HG03575 (cell line): ENCODE data around the gene MCFD2.
"Not testable (repeated sequence)": the region's sequence is repeated elsewhere in the genome, so short reads cannot be mapped to it uniquely, and the experiment has no call there.

Experiments
- ATAC-seq: cut with Tn5 transposase; IDR thresholded peaks from one replicate; pipeline ENCODE4 v1.9.1; 2021; ENCODE audit not compliant: unreplicated experiment, insufficient number of reproducible peaks, low FRiP score; ENCODE audit errors: extremely low read depth

The MCFD2 gene

DNA sequence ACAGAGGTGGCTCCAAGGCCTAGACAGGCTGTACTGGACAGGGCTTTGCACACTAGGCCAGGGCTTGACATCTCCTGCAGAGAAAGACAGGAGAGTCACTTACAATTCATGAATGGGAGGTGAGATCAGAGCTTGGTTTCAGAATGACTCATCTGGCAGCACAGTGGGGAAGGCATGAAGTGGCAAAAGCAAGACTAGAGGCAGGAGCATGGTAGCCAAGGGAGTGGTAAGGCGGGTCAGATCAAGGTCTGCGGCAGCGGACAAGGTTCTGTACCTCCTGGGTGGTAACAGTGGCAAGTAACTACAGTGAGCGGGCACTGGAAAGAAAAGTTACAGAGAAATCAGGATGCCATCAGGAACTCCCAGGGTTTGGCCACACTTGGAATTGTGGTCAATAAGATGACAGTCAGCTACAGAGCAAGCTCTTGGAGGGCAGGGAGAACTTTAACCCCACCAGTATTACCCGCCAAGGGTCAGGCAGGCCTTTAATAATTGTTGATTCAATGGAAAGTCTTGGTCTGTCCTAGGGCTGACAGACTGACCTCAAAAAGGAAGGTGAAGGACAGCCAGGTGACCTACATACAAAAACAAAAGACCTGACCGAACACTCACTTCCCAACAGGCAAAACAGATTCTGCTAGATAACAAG is 5.7 kb downstream of the MCFD2 start:
- ATAC-seq, result peak; percentile 87

DNA sequence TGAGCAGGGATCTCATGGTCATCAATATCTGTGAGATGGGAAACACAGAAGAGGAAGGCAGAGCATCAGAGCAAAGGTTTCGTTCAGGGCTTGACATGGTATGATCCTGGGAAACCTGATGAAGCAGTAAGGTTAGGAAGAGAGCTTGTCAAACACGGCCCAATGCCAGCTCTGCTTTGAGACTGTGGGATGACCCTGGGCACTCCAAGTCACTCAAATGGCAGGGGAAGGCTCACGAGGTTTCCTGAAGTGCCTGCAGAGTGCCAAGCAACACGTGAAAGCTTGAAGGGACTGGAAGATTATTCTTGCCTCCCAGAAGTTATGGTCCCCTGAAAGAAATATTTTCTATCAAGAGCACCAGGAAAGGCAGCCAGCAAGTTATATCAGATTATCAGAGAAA is 6.5 kb downstream of the MCFD2 start:
- ATAC-seq, result no peak

DNA sequence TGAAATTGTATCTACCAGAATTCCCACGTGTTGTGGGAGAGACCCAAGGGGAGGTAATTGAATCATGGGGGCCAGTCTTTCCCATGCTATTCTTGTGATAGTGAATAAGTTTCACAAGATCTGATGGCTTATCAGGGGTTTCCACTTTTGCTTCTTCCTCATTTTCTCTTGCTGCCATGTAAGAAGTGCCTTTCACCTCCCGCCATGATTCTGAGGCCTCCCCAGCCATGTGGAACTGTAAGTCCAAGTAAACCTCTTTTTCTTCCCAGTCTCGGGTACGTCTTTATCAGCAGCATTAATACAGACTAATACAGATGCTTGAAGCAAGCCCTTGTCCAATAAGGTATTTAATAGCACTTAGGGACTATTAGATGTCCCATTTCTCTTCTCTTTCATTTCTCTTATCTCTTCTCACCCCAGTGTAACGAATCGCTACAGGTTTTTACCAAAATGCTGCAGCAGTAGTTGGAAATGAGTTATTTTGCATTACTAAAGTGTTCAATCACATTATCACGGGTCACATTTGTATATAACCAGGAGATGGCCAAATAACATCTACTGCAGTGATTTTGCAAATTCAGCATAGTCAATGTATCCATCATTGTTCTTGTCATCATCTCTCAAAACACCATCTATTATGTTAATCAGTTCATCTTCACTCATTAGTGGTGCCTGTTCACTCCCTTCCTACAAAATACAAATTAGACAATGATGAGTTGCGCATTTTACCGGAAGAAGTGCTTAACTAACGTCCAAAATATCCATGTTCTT is 10.5 kb downstream of the MCFD2 start:
- ATAC-seq, result not testable (repeated sequence)

DNA sequence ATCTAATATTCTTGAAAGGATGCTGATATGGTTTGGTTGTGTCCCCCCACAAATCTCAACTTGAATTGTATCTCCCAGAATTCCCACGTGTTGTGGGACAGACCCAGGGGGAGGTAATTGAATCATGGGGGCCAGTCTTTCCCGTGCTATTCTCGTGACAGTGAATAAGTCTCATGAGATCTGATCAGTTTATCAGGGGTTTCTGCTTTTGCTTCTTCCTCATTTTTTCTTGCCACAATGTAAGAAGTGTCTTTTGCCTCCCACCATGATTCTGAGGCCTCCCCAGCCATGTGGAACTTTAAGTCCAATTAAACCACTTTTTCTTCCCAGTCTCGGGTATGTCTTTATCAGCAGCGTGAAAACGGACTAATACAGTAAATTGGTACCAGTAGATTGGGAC is 12.6 kb downstream of the MCFD2 start:
- ATAC-seq, result not testable (repeated sequence)

DNA sequence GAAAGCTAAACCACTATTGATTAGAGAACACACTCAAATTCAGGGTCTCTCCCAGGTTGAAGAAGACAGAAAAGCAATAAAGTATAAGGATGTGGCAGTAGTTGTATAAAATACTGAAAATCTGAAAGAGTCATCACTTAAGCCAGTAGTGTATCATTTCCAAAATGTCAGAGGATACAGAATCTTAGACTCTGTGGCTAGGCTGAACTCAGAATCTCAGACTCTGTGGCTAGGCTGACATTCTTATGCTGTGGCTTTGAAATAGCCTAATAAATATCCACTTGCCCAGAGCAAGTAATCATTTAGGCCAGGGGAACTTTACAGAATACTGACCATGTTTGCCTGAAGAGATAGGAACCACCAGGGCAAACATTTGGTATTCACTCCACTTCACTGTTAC is 13.1 kb downstream of the MCFD2 start:
- no peak for ATAC-seq

DNA sequence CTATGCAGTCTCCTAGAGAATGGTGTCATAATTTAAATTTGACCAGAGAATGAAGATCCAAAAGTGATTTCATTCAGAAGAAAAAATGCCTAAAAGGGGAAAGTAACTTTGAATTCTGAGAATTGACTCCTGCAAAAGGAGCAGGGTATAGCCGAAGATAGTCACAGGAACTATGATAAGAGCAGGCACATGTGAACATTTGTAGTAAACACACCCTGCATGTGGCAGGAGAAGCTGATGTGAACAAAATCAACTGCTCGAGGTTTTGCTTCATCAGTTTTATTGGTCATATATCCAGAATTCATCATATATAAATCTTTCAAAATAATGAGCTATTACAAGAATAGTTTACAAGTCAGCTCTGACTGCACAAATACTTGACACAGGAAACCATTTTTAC is 14.0 kb downstream of the MCFD2 start:
- no peak for ATAC-seq

DNA sequence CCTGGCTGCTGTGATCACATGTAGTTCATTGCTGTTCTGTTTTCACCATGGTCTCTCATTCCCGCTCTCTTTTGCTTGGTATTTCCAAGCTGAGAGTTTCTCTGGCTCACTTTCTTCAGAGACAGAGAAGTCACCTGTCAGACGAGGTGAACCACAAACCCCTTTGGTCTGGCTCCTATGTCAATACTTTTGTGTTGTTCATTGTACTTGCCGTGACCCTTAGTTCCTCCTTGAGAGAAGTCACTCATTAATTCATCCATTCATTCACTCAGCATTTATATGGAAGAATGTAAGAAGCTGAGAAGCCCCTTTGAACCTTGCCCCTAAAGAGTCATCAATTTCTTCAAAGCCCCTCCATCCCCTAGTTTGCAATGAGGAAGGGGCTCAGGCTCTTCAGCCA is 15.2 kb downstream of the MCFD2 start:
- ATAC-seq, result no peak

DNA sequence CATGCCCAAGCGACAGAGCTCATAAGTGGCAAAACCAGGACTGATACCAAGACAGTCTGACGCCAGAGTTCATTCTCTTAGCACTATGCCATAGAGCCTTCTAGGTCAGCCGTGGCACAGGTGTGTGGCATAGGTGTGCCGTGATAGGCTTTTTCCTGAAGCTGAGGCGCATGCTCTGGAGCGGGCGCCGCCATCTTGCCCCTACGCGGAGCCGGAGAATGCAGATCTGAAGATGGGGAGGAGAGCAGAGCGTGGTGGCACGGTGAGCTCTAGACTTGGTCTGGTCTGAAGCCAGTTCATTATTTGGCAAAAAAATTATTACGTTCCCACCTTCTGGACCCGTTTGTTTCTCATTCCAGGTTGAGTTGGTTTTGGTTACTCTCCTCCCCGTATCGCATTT is 16.6 kb downstream of the MCFD2 start:
- no peak for ATAC-seq

DNA sequence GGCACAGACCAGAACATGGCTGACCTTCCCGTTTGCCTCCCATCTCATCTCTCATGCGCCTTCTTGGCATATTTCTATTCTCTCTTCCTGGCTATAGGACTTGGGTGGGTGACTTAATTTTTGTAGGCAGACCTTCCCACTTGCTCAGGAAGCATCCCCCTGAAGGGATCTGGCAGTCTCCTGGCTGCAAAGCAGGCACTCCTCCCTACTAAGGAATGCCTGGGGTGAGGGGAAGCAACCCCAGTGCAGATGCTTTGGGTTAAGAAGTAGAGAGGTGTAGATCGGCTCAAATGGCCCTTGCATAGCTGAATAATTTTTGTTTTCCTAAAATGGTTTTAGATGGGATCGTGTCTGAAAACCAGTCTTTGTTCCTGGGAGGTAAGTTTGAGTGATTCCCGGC is 17.6 kb downstream of the MCFD2 start:
- no peak for ATAC-seq

DNA sequence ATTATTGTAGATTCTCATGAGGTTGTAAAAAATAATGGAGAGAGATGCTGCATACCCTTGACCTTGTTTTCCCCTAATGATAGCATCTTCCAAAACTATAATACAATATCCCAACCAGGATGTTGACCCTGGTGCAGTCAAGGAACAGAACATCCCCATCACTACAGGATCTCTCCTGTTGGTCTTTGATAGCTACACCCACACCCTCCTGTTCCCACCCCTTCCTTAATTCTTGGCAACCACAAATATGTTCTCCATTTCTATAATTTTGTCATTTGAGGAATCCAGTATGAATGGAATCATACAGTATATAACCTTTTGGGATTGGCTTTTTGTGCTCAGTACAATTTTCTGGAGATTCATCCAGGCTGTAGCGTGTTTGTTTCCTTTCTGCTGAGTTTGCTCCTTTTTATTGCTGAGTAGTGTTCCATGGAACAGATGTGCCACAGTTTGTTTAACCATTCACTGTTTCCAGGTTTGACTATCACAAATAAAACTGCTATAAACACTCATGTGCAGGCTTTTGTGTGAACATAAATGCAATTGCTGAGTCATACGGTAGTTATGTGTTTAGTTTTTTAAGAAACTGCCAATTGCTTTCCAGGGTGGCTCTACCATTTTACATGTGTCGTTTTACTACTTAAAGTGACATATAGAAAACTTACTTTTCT is 22.2 kb downstream of the MCFD2 start:
- no peak for ATAC-seq

DNA sequence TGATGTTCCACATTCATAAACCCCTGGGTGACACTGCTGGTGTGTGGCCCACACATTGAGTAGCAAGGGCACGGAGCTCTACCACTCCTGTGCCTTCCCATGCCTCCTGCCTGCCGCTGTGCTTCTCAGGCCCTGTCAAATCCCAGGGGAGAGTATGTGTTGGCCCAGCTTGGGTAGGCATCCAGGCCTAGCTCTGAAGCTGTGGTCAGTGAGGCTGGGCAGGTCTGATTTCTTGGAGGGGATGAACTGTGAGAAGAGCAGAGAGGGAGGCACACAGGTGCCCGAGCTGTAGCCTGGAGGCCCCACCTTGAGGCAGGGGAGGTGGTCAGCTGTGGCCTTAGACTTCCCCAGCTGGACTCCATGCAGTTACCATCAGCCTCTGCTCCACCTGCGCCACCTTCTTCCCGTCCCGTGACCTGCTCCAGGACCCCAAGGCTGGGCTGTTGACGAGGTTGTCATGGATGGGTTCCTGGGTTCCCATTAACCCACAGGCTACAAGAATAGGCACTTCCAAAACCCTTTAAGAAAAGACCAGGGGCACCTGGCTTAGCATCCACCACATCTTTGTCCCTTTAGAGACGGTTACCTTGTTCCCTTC is 23.6 kb downstream of the MCFD2 start:
- no peak for ATAC-seq

DNA sequence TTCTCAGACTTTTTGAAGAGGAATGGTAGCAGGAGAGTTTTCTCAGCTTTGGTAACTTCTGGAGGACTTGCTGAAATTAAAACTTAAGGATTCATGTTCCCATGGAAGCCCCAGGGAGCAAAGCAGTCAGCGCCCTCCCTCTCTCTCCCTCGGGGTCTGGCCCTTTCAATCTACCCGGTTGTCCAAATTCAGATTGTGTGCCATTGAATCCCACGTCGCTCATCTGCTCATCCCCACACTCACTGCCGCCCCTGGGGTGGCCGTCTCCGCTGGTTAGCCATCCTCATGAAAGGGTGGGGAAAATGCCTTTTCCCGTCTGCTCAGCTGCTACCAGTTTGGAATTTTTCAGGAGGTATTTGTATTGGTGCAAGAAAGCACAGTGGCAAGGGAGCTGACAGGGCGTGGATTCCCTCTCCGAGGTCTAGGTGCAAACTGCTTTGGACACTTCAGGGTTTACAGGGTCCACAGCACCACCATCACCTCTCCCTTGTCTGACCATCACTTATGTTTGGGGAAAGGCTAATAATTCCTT is 27.1 kb downstream of the MCFD2 start:
- no peak for ATAC-seq

DNA sequence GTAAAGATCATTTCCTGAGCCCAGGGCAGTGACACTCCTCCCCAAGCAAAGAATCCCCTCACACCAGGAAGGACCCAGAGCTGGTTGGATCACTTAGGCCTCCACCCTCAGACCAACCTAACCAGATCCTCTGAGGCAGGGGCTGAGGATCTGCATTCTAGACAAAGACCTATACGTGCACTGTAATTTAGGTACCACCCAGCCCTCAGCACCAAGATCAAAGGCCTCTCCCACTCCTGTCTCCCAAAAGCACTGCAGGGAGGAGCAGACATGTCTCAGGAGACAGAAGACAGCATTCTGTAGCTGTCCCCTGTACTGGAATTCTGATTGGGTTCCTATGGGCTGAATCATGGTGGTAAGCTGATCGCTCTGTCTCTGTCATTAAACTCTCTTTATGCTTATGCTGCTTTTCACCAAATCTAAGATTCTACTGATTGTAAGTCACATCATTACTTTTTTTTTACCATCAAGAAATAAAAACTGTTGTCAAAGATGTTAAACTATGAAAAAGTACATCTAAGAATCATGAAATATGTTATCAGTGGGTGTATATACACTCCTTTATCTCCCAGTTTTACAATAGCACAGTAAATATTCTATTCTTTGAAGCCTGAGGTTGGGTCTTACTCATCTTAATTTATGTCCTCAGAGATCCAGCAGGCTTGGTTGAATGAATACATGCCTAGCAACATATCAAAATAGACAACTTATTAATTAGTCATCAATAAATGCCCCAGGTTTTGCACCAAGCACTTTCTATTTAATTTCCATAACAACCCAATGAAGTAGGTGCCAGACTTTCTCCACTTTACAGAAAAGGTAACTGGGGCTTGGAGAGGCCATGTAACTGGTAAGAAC is 28.3 kb downstream of the MCFD2 start:
- no peak for ATAC-seq

DNA sequence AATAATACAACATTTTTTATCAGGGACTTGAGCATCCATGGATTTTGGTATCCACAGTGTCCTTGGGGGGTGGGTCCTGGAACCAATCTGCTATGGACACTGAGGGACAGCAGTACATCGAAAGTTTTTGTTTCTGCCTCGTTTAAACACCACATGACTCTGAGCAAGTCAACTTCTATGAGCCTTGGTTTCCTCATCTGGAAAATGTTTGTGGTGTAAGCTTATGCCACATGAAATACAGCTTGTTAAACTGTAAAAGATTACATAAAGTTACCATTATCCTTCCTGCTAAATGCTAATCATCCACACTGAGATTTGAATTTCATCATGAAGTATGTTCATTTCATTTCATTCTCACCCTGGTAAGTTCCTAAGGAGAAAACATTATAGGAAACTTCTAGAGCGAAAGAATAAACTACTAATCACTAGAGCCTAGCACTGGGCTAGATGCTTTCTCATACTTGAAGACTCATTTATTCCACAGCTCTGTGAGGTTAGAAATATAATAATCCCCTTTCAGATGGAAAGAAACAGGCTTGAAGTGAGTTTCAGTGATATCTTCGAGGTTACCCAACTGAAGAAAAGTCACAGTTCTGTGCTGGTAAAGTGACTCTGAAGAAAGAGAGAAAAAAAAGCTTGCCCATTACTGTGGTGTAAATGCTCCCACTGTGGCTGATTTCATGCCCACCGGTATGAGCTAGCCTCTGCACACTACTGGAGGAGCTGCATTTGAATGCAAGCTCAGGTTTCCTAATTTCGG is 29.2 kb downstream of the MCFD2 start:
- no peak for ATAC-seq

DNA sequence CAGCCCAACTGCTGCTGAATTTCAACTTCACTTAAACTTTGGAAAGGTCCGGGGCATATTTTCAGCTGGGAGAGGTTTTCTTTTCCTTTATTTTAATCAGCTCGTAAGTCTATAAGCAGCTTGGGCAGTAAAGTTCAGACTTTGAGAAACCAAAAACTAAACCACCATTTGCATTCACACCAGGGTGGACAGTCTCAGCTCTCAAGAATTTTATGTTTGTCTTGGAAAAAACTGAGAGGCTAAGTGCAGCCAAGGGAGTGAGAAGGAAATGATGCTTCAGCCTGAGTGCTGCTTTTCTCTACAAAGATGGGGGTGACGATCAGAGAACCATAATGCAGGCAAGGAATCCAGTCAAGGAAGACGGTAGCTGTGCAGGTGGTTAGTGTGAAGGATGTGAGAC is 30.2 kb downstream of the MCFD2 start:
- no peak for ATAC-seq

DNA sequence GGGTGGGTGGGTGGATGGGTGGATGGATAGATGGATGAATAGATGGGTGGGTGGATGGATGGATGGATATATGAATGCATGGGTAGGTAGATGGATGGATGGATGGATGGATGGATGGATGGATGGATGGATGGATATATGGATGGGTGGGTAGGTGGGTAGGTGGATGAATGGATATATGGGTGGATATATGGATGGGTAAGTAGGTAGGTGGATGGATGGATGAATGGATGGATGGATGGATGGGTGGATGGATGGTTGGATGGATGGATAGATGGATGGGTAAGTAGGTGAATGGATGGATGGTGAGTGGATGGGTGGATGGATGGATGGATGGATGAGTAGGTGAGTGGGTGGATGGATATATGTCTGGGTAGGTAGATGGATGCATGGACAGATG is 36.1 kb downstream of the MCFD2 start:
- ATAC-seq, result no peak

DNA sequence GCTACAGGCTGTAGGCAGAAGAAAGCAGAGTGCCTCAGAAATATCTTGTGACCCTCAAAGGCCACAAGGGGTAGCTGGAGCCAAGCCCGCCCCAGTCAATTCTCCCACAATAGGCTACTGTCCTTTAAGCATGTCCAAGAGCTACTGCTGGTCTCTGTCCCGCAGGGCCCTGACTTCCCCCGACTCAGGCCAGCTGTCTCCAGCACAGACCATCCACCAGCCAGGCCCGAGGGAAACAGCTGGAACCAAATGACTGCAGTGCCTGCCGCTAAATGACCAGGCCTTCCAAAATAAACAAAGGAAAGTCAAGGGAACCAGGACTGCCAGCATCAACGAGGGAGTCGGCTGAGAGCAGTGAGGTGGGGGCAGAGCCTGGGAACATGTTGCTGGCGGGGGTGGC is 36.7 kb downstream of the MCFD2 start:
- no peak for ATAC-seq

DNA sequence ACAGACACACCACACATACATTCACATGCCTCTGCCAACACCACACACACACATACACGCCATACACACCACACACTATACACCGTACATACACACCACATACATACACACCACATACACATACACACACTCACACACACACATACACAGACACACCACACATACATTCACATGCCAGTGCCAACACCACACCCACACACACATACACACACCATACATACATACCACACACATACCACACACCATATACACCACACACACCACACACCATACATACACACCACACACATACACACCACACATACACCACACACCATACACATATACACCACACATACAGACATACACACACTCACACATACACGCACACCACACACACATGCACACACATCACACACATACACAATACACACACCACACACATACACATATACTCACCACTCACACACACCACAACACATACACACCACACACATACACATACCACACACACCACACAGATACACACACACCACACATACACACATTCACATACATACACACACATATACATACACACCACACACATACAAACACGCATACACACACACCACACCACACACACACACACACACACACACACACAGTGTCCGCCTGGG is 37.2 kb downstream of the MCFD2 start:
- ATAC-seq, result no peak
